HepG2 (cell line): ENCODE measurements around the gene TIMM17A. TPM values are rescaled to one million over a fixed set of nuclear protein-coding genes. Genes with fewer than 3 reads are reported as not detected.

Experiments used
- ATAC-seq: fragments of 200-7000 bp; cut with Tn5 transposase; 3 replicates; pipeline ENCODE4 v1.9.1; 2020; ENCODE audit warnings: mild to moderate bottlenecking, moderate library complexity
- BruUV-seq: library from RNA; stranded (reverse); fragments of 400-500 nt; replicated peaks from 2 replicates; lab custom pipeline; 2021; lab: Mats Ljungman, UMichigan
- CTCF ChIA-PET: fragments of 300-600 bp; formaldehyde crosslinking; extraction: SDS; loops from one replicate; lab custom pipeline; 2021; ENCODE audit warnings: low total read pairs, inconsistent platforms, low intra/inter-chr PET ratio; lab: Yijun Ruan, JAX
- POLR2A ChIA-PET: fragments of 350-600 bp; sonication (Branson Sonifier 250); formaldehyde crosslinking; loops from one replicate; lab custom pipeline; 2020; ENCODE audit warnings: antibody characterized with exemption, inconsistent platforms; lab: Yijun Ruan, JAX
- DNase-seq: peaks from one replicate; pipeline ENCODE4 v3.0.0-alpha.2; 2015; ENCODE audit warnings: low spot score
- FAIRE-seq: peaks from 3 replicates; lab custom pipeline; 2011; peaks lifted over from hg19 to GRCh38; lab: Jason Lieb, UNC
- H2AFZ ChIP-seq: one replicate; pipeline ENCODE4 v1.6.1; 2011; ENCODE audit warnings: low read length, inconsistent platforms
- H3K27ac ChIP-seq: fragments of 300-600 bp; 3 replicates; pipeline ENCODE4 v1.8.0; 2011; ENCODE audit warnings: mixed run types, mild to moderate bottlenecking, mixed read lengths, low read length, inconsistent platforms; ENCODE audit not compliant: insufficient read depth; ENCODE audit errors: extremely low read length
- H3K27me3 ChIP-seq, 2 experiments: fragments of 200-600 bp in 1 of 2; 2 replicates in 1 of 2; 3 replicates in 1 of 2; pipeline versions ENCODE4 v1.6.0 to v1.8.0; 2011; ENCODE audit warnings: low read length in 2 of 2, mild to moderate bottlenecking in 2 of 2, moderate library complexity in 2 of 2, inconsistent platforms in 1 of 2; ENCODE audit not compliant: insufficient read depth in 2 of 2, control insufficient read depth in 1 of 2
- H3K36me3 ChIP-seq, 2 experiments: fragments of 200-600 bp in 1 of 2; replicated peaks in 1 of 2; 2 replicates in 1 of 2; 3 replicates in 1 of 2; pipeline versions ENCODE4 v1.5.1 to v1.8.0; 2011; ENCODE audit warnings: low read length in 2 of 2, inconsistent platforms in 1 of 2; ENCODE audit not compliant: insufficient read depth in 2 of 2, control insufficient read depth in 1 of 2
- H3K4me1 ChIP-seq: 2 replicates; pipeline ENCODE4 v1.5.1; 2012; ENCODE audit warnings: low read length, inconsistent platforms; ENCODE audit not compliant: insufficient read depth
- H3K4me2 ChIP-seq: 2 replicates; pipeline ENCODE4 v1.6.0; 2011; ENCODE audit warnings: low read depth, low read length, inconsistent platforms
- H3K4me3 ChIP-seq, 3 experiments: fragments of 200-600 bp in 1 of 3; sonication (generic), shearing (Covaris generic) in 1 of 3; replicated peaks in 1 of 3; 2 replicates each; pipeline ENCODE4 v1.5.1; 2011 to 2016; ENCODE audit warnings: low read length in 3 of 3, inconsistent platforms in 2 of 3, low read depth in 2 of 3, mild to moderate bottlenecking in 2 of 3, control low read depth in 1 of 3, mixed read lengths in 1 of 3; ENCODE audit not compliant: insufficient read depth in 1 of 3
- H3K79me2 ChIP-seq: one replicate; pipeline ENCODE4 v1.6.1; 2011; ENCODE audit warnings: low read length, inconsistent platforms; ENCODE audit not compliant: insufficient read depth
- H3K9ac ChIP-seq: 2 replicates; pipeline ENCODE4 v1.6.0; 2011; ENCODE audit warnings: mild to moderate bottlenecking, low read depth, low read length, inconsistent platforms; ENCODE audit not compliant: insufficient read depth
- H3K9me3 ChIP-seq: 2 replicates; pipeline ENCODE4 v1.5.1; 2012; ENCODE audit warnings: mild to moderate bottlenecking, low read length
- H4K20me1 ChIP-seq: 2 replicates; pipeline ENCODE4 v1.6.0; 2011; ENCODE audit warnings: inconsistent platforms, mild to moderate bottlenecking, low read length, moderate library complexity; ENCODE audit not compliant: insufficient read depth
- ARNT2 ChIP-seq: sonication (generic); formaldehyde crosslinking; IDR thresholded peaks from 2 replicates; pipeline ENCODE4 v1.8.0; 2022; ENCODE audit warnings: mild to moderate bottlenecking, low read depth, missing genetic modification reagents, moderate library complexity
- CHD4 ChIP-seq: fragments of 200-600 bp; sonication (generic); IDR thresholded peaks from 2 replicates; pipeline ENCODE4 v1.7.0; 2017; ENCODE audit warnings: mild to moderate bottlenecking, low read length, borderline replicate concordance
- HNRNPL ChIP-seq: fragments of 200-400 bp; formaldehyde crosslinking; IDR thresholded peaks from 2 replicates; pipeline ENCODE4 v1.6.1; 2017; ENCODE audit warnings: mild to moderate bottlenecking, low read depth, low read length
- LCORL ChIP-seq, 2 experiments: fragments of 450-650 bp in 1 of 2; sonication (generic) in 1 of 2; formaldehyde crosslinking in 1 of 2; IDR thresholded peaks; 2 replicates each; pipeline versions ENCODE4 v1.5.0 to v1.6.1; 2017 to 2020; ENCODE audit warnings: antibody characterized with exemption in 1 of 2, missing genetic modification reagents in 1 of 2
- NFKB2 ChIP-seq: sonication (generic); formaldehyde crosslinking; IDR thresholded peaks from 2 replicates; pipeline ENCODE4 v1.4.0; 2020; ENCODE audit warnings: missing genetic modification reagents, borderline replicate concordance
- NR2F6 ChIP-seq, 2 experiments: IDR thresholded peaks; 2 replicates each; pipeline ENCODE4 v1.6.1; 2016; ENCODE audit warnings: antibody characterized with exemption in 1 of 2, mild to moderate bottlenecking in 1 of 2
- PHF21A ChIP-seq: sonication (generic); formaldehyde crosslinking; IDR thresholded peaks from 2 replicates; pipeline ENCODE4 v1.5.0; 2020; ENCODE audit warnings: mild to moderate bottlenecking, missing genetic modification reagents
- RFX5 ChIP-seq: IDR thresholded peaks from 2 replicates; pipeline ENCODE4 v1.6.1; 2011; ENCODE audit warnings: low read depth, low read length, improper control_type of control experiment
- SPEN ChIP-seq: sonication (generic); formaldehyde crosslinking; IDR thresholded peaks from 2 replicates; pipeline ENCODE4 v1.5.1; 2020; ENCODE audit warnings: low read depth, mild to moderate bottlenecking, missing genetic modification reagents
- ZFP36L1 ChIP-seq: sonication (generic); formaldehyde crosslinking; IDR thresholded peaks from 2 replicates; pipeline ENCODE4 v1.8.0; 2022; ENCODE audit warnings: mild to moderate bottlenecking, missing genetic modification reagents, moderate library complexity
- ZNF883 ChIP-seq: sonication (generic); formaldehyde crosslinking; IDR thresholded peaks from 2 replicates; pipeline ENCODE4 v1.5.1; 2020; ENCODE audit warnings: mild to moderate bottlenecking, missing genetic modification reagents; ENCODE audit errors: not compliant biosample characterization
- WGBS: methylation state at CpG from one replicate; pipeline ENCODE4 v1.1.6; 2017; ENCODE audit warnings: low lambda C conversion rate; 5-methylcytosine and 5-hydroxymethylcytosine counted together
- in situ Hi-C: cut with HindIII; loops from 2 replicates; pipeline ENCODE4 v1.10.0; 2017; ENCODE audit warnings: low pct_unique_long_range_greater_than_20kb; ENCODE audit not compliant: extremely low pct_ligation_motif_present
- intact Hi-C: fragments of 100-400 bp; cut with micrococcal nuclease; formaldehyde crosslinking; loops from one replicate; pipeline ENCODE4 v1.10.0; 2022; ENCODE audit not compliant: unreplicated experiment
- polyA plus RNA-seq, 8 experiments: library from polyadenylated mRNA; depleted of rRNA in 3 of 8; stranded (reverse) in 7 of 8; unstranded in 1 of 8; fragments of >200 nt; fragmentation: Illumina TruSeq in 4 of 8; extraction: Trizol in 4 of 8; gene quantifications; 2 replicates each; pipeline versions ENCODE4 v1.2.1 to v1.2.3, GENCODE V29; 2011 to 2016; ENCODE audit warnings: low read depth in 4 of 8, missing spikeins in 1 of 8, mixed read lengths in 1 of 8; ENCODE audit not compliant: insufficient read depth in 1 of 8
- total RNA-seq, 5 experiments: library from RNA; depleted of rRNA; stranded (reverse); fragments of >200 nt; fragmentation: Illumina TruSeq; extraction: Trizol; gene quantifications; 2 replicates each; pipeline ENCODE4 v1.2.3, GENCODE V29; 2016; ENCODE audit warnings: low read depth in 1 of 5
- TF ChIP-seq, protein P1 (sequence below): sonication (generic); formaldehyde crosslinking; IDR thresholded peaks from 2 replicates; pipeline ENCODE4 v1.4.0; 2020; ENCODE audit warnings: missing genetic modification reagents, borderline replicate concordance
- TF ChIP-seq, protein P2 (sequence below): sonication (generic); formaldehyde crosslinking; IDR thresholded peaks from 2 replicates; pipeline ENCODE4 v1.4.0; 2020; ENCODE audit warnings: missing genetic modification reagents, mild to moderate bottlenecking, borderline replicate concordance

Gene TIMM17A
- total and polyA plus RNA-seq, 2 of the 13 experiments (the other 11 are each of a cell fraction or from before 2014, with no cell fraction given), result 50.8 to 97.8 TPM

DNA sequence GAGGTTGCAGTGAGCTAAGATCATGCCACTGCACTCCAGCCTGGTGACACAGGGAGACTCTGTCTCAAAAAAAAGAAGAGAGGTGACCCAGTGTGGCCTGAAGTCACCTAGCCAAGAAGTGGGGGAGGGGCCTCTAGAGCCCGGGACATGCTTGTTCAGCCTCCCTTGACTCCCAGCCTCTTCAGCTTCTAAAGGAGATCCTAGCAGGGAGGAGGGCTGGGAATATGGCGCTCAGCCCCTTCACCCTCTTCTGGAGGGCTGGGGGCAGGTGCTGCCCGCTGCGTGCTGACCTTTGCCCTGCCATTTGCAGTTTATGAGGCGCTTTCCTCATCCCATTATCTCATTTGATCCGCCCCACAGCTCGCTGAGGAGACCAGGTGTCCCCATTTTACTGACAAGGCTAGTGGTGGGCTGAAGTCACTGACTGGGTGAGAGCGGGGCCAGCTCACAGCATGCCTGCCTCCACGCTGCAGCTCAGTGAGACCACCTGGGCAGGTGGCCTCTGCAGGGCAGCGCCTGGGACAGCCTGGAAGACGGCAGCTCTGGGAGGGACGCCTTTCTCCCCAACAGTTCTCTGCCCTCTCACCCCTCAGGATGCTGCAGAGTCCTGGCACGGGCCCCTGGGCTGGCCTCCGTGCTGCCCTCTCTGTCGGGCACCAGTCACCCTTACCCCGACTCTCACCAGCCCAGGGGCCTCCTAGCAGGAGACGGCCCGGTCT is 62.6 kb downstream of the TIMM17A start (continued):
- TF ChIP-seq, protein P1, sequence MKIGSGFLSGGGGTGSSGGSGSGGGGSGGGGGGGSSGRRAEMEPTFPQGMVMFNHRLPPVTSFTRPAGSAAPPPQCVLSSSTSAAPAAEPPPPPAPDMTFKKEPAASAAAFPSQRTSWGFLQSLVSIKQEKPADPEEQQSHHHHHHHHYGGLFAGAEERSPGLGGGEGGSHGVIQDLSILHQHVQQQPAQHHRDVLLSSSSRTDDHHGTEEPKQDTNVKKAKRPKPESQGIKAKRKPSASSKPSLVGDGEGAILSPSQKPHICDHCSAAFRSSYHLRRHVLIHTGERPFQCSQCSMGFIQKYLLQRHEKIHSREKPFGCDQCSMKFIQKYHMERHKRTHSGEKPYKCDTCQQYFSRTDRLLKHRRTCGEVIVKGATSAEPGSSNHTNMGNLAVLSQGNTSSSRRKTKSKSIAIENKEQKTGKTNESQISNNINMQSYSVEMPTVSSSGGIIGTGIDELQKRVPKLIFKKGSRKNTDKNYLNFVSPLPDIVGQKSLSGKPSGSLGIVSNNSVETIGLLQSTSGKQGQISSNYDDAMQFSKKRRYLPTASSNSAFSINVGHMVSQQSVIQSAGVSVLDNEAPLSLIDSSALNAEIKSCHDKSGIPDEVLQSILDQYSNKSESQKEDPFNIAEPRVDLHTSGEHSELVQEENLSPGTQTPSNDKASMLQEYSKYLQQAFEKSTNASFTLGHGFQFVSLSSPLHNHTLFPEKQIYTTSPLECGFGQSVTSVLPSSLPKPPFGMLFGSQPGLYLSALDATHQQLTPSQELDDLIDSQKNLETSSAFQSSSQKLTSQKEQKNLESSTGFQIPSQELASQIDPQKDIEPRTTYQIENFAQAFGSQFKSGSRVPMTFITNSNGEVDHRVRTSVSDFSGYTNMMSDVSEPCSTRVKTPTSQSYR (CRISPR knock-in tag), result peak; percentile 65; the same call in 1 of the 2 replicates
- TF ChIP-seq SPEN (0 out of 2 replicates have a peak, but pooled peaks have one; percentile 16), NR2F6 (IDR thresholded peaks at IDR 0.05) (no peak), NR2F6 (CRISPR knock-in tag; IDR thresholded peaks at IDR 0.05) (0 out of 2 replicates have a peak, but pooled peaks have one; percentile 27)

DNA sequence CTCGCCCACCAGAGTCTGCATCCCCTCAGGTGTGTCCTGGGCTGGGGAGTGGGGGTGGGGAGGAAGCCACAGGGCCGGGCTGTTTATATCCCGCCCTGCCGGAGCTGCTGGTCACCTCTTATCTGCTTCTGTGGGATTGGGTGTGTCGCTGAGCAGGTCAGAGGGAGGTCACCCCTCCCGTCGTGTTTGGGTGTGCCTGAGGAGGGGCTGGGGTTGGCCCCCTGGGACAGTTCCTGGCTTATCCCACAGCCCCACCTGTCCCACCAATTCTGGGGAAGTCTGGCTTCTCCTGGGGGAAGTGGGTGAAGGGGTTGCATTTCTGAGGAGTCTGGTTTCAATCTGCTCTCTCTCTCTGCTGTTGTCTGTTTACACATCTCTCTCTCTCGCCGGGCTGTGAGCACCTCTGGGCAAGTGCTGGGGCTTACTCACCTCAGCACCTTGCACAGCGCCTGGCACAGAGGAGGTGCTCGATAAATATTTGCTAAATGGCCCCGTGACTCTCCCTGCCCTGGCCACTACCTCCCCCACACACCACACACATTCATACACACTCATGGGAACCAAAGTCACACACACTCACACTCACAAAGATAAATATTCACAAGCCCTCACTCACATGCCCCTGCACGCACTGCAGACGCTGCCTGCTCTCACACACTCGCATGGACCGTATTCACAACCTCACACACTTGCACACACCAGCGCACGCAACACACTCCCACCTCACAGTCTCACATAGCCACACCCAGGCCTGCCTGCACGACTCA is 63.3 kb downstream of the TIMM17A start:
- H3K79me2 ChIP-seq, result no peaks in the 10 kb centered on the region
- peaks cover 25% of the 10 kb centered on the region; the same call in 1 of the 2 replicates for H4K20me1 ChIP-seq
- BruUV-seq, result no TSS peak
- in situ Hi-C loops, result no loop called here
- peak overlapping the region; percentile 42 for H3K27ac ChIP-seq
- no peak overlapping the region for H2AFZ ChIP-seq
- peaks cover 6 to 22% of the 10 kb centered on the region in 2 experiments for H3K36me3 ChIP-seq
- peak; percentile 90 for ATAC-seq
- CTCF ChIA-PET, result interaction anchor here (0.8 kb wide), 1 partner anchor 100 kb away, joined by 3 read pairs; no protein-coding TSS in a partner anchor
- peaks cover 69% of the 10 kb centered on the region for H3K4me1 ChIP-seq
- no peaks in the 10 kb centered on the region for H3K9me3 ChIP-seq
- POLR2A ChIA-PET, result interaction anchor here (1.0 to 4.1 kb wide), 6 partner anchors 9 to 67 kb away, joined by 3 to 21 read pairs (median 10); partner anchors contain the start of gene ELF3
- intact Hi-C loops, result no loop called here
- peak; percentile 85 for DNase-seq
- no peaks in the 10 kb centered on the region for H3K27me3 ChIP-seq
- H3K9ac ChIP-seq, result peak overlapping the region; percentile 45
- peak; percentile 54 for FAIRE-seq
- WGBS, result under 1% methylated on average over 14 of the region's 19 CpGs
- peak overlapping the region; percentile 94 for H3K4me2 ChIP-seq
- peak overlapping the region; percentile 38 to 74 (median 51) for H3K4me3 ChIP-seq
- TF ChIP-seq NFKB2 (CRISPR knock-in tag), result 0 out of 2 replicates have a peak, but pooled peaks have one; percentile 15
- TF ChIP-seq ZFP36L1 (CRISPR knock-in tag), result no peak
- TF ChIP-seq RFX5, result no peak
- no peak for TF ChIP-seq ZNF883
- 0 out of 2 replicates have a peak, but pooled peaks have one; percentile 56 for TF ChIP-seq HNRNPL
- peak; percentile 61; the same call in 1 of the 2 replicates for TF ChIP-seq PHF21A (CRISPR knock-in tag)
- TF ChIP-seq, protein P2, sequence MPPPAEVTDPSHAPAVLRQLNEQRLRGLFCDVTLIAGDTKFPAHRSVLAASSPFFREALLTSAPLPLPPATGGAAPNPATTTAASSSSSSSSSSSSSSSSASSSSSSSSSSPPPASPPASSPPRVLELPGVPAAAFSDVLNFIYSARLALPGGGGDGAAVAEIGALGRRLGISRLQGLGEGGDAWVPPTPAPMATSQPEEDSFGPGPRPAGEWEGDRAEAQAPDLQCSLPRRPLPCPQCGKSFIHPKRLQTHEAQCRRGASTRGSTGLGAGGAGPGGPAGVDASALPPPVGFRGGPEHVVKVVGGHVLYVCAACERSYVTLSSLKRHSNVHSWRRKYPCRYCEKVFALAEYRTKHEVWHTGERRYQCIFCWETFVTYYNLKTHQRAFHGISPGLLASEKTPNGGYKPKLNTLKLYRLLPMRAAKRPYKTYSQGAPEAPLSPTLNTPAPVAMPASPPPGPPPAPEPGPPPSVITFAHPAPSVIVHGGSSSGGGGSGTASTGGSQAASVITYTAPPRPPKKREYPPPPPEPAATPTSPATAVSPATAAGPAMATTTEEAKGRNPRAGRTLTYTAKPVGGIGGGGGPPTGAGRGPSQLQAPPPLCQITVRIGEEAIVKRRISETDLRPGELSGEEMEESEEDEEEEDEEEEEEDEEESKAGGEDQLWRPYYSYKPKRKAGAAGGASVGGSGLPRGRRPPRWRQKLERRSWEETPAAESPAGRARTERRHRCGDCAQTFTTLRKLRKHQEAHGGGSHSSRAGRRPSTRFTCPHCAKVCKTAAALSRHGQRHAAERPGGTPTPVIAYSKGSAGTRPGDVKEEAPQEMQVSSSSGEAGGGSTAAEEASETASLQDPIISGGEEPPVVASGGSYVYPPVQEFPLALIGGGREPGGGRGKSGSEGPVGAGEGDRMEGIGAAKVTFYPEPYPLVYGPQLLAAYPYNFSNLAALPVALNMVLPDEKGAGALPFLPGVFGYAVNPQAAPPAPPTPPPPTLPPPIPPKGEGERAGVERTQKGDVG (CRISPR knock-in tag), result 0 out of 2 replicates have a peak, but pooled peaks have one; percentile 44
- no peak for TF ChIP-seq LCORL (IDR thresholded peaks at IDR 0.05)
- TF ChIP-seq LCORL (CRISPR knock-in tag; IDR thresholded peaks at IDR 0.05), result peak; percentile 89
- TF ChIP-seq CHD4, result no peak
- TF ChIP-seq ARNT2, result 0 out of 2 replicates have a peak, but pooled peaks have one; percentile 41
